GM12878 (cell line): ENCODE data around the gene SEC22C. TPM values are rescaled to one million over a fixed set of nuclear protein-coding genes. Genes with fewer than 3 reads are reported as not detected.

Experiments
- ATAC-seq: fragments of 200-7000 bp; cut with Tn5 transposase; 3 replicates; pipeline ENCODE4 v1.9.1; 2020; ENCODE audit warnings: mild to moderate bottlenecking, moderate library complexity
- BruUV-seq: library from RNA; stranded (reverse); fragments of 400-500 nt; replicated peaks from 2 replicates; lab custom pipeline; 2021; lab: Mats Ljungman, UMichigan
- CTCF ChIA-PET: fragments of 300-600 bp; sonication (Branson Sonifier 250); formaldehyde crosslinking; extraction: SDS; loops from one replicate; lab custom pipeline; 2021; ENCODE audit warnings: inconsistent platforms; lab: Yijun Ruan, JAX
- POLR2A ChIA-PET: fragments of 350-600 bp; formaldehyde crosslinking; extraction: SDS; loops from one replicate; lab custom pipeline; 2021; ENCODE audit warnings: inconsistent platforms; lab: Charles Lee
- RAD21 ChIA-PET: fragments of 300-600 bp; sonication (Branson Sonifier 250); formaldehyde crosslinking; loops from one replicate; lab custom pipeline; 2023; ENCODE audit warnings: antibody characterized with exemption; ENCODE audit not compliant: unreplicated experiment; lab: Charles Lee
- SMC1A ChIA-PET: fragments of 300-600 bp; sonication (Branson Sonifier 250); formaldehyde crosslinking; loops from one replicate; lab custom pipeline; 2023; ENCODE audit not compliant: unreplicated experiment, uncharacterized antibody; lab: Charles Lee
- DNase-seq: peaks from one replicate; pipeline ENCODE4 v3.0.0-alpha.2; 2011; ENCODE audit warnings: low read depth, low spot score
- FAIRE-seq: peaks from 3 replicates; lab custom pipeline; 2011; peaks lifted over from hg19 to GRCh38; lab: Jason Lieb, UNC
- H2AFZ ChIP-seq: 2 replicates; pipeline ENCODE4 v1.6.0; 2011; ENCODE audit warnings: low read depth, low read length, control low read depth; ENCODE audit not compliant: control insufficient read depth
- H3K27ac ChIP-seq: 2 replicates; pipeline ENCODE4 v1.5.1; 2011; ENCODE audit warnings: control low read depth; ENCODE audit not compliant: control insufficient read depth, insufficient read depth
- H3K27me3 ChIP-seq, 2 experiments: replicated peaks in 1 of 2; 2 replicates each; pipeline versions ENCODE4 v1.6.0 to v1.6.1; 2011; ENCODE audit warnings: low read length in 1 of 2; ENCODE audit not compliant: control insufficient read depth in 2 of 2, insufficient read depth in 2 of 2
- H3K36me3 ChIP-seq, 2 experiments: 2 replicates each; pipeline ENCODE4 v1.5.1; 2011; ENCODE audit warnings: low read length in 1 of 2; ENCODE audit not compliant: control insufficient read depth in 2 of 2, insufficient read depth in 2 of 2
- H3K4me1 ChIP-seq: 2 replicates; pipeline ENCODE4 v1.6.1; 2011; ENCODE audit warnings: mild to moderate bottlenecking, low read length, moderate library complexity, mixed read lengths; ENCODE audit not compliant: control insufficient read depth, insufficient read depth
- H3K4me2 ChIP-seq: 2 replicates; pipeline ENCODE4 v1.6.0; 2011; ENCODE audit warnings: control low read depth; ENCODE audit not compliant: control insufficient read depth, insufficient read depth
- H3K4me3 ChIP-seq: fragments of 200-600 bp; sonication (generic); 2 replicates; pipeline ENCODE4 v1.5.1; 2016
- H3K79me2 ChIP-seq: 2 replicates; pipeline ENCODE4 v1.6.0; 2011; ENCODE audit warnings: low read length; ENCODE audit not compliant: control insufficient read depth, insufficient read depth
- H3K9ac ChIP-seq: 2 replicates; pipeline ENCODE4 v1.8.0; 2011; ENCODE audit warnings: low read length, control low read depth, mixed read lengths; ENCODE audit not compliant: control insufficient read depth, insufficient read depth
- H3K9me3 ChIP-seq: replicated peaks from 3 replicates; pipeline ENCODE4 v1.5.1; 2011; ENCODE audit warnings: mild to moderate bottlenecking, low read length; ENCODE audit not compliant: control insufficient read depth, insufficient read depth
- H4K20me1 ChIP-seq: 2 replicates; pipeline ENCODE4 v1.6.0; 2011; ENCODE audit not compliant: control insufficient read depth, insufficient read depth
- E2F8 ChIP-seq: fragments of 450-650 bp; IDR thresholded peaks from 2 replicates; pipeline ENCODE4 v1.6.1; 2018; ENCODE audit warnings: mild to moderate bottlenecking, low read depth, moderate library complexity; ENCODE audit not compliant: partially characterized antibody
- E4F1 ChIP-seq: fragments of 450-650 bp; IDR thresholded peaks from 2 replicates; pipeline ENCODE4 v1.6.1; 2018; ENCODE audit warnings: borderline replicate concordance, mild to moderate bottlenecking; ENCODE audit not compliant: partially characterized antibody
- HDAC2 ChIP-seq: fragments of 200-600 bp; sonication (generic); IDR thresholded peaks from 2 replicates; pipeline ENCODE4 v1.6.1; 2017
- PKNOX1 ChIP-seq: fragments of 450-650 bp; IDR thresholded peaks from 2 replicates; pipeline ENCODE4 v1.6.1; 2016; ENCODE audit warnings: mild to moderate bottlenecking
- SMAD1 ChIP-seq: fragments of 450-650 bp; IDR thresholded peaks from 2 replicates; pipeline ENCODE4 v1.6.1; 2018; ENCODE audit warnings: mild to moderate bottlenecking, low read depth; ENCODE audit not compliant: partially characterized antibody
- SMARCA5 ChIP-seq: fragments of 450-650 bp; IDR thresholded peaks from 2 replicates; pipeline ENCODE4 v1.6.1; 2017; ENCODE audit warnings: mild to moderate bottlenecking
- TARDBP ChIP-seq: IDR thresholded peaks from 2 replicates; pipeline ENCODE4 v1.6.1; 2016; ENCODE audit warnings: borderline replicate concordance
- ZNF274 ChIP-seq: IDR thresholded peaks from one replicate; pipeline ENCODE4 v1.8.0; 2011; ENCODE audit not compliant: insufficient read length, insufficient read depth
- ZNF592 ChIP-seq: fragments of 450-650 bp; IDR thresholded peaks from 2 replicates; pipeline ENCODE4 v1.6.1; 2017; ENCODE audit warnings: mild to moderate bottlenecking, moderate library complexity
- WGBS: methylation state at CpG from one replicate; pipeline ENCODE4 v1.1.6; 2016; ENCODE audit warnings: low lambda C conversion rate; ENCODE audit not compliant: insufficient replicate concordance, insufficient coverage; ENCODE audit errors: missing lambda C conversion rate; 5-methylcytosine and 5-hydroxymethylcytosine counted together
- in situ Hi-C: fragments of 300-500 bp; cut with MboI; formaldehyde crosslinking; loops from 9 replicates; pipeline ENCODE4 v1.14.3; 2018; ENCODE audit warnings: mixed read lengths
- intact Hi-C: fragments of 100-400 bp; cut with micrococcal nuclease; formaldehyde crosslinking; loops from one replicate; pipeline ENCODE4 v1.14.2; 2022; ENCODE audit not compliant: unreplicated experiment
- polyA plus RNA-seq, 11 experiments: library from polyadenylated mRNA; depleted of rRNA in 4 of 11; unstranded in 6 of 11; stranded (reverse) in 5 of 11; fragments of >200 nt; fragmentation: Nextera tagmentation in 4 of 11; fragmentation: Illumina TruSeq in 1 of 11; extraction: Ambion mirVana in 4 of 11; extraction: Trizol in 1 of 11; gene quantifications; 1 replicate in 1 of 11; 2 replicates in 10 of 11; pipeline versions ENCODE4 v1.2.1 to v1.2.3, GENCODE V29; 2011 to 2016; ENCODE audit warnings: inconsistent platforms in 2 of 11, missing spikeins in 2 of 11, low read depth in 1 of 11
- total RNA-seq, 4 experiments: library from RNA; depleted of rRNA in 3 of 4; stranded (reverse); fragments of >200 nt in 3 of 4; fragmentation: Illumina TruSeq in 1 of 4; extraction: Trizol in 1 of 4; gene quantifications; 2 replicates each; pipeline versions ENCODE4 v1.2.1 to v1.2.3, GENCODE V29; 2013 to 2021

The SEC22C gene
- total and polyA plus RNA-seq, 10 of the 15 experiments (the other 5 are each of a cell fraction or from before 2014, with no cell fraction given): 15.6 to 47.0 (median 39.1) TPM

- H3K4me1 ChIP-seq: no peaks in the 10 kb centered on the region
- no peak overlapping the region for H3K27ac ChIP-seq
- CTCF ChIA-PET: interaction anchor here (0.9 kb wide), 1 partner anchor 60 kb away, joined by 3 read pairs; no protein-coding TSS in a partner anchor
- no peak for DNase-seq
- WGBS: 72% methylated on average over 4 of the region's 4 CpGs
- intact Hi-C loops: no loop called here
- SMC1A ChIA-PET: no interaction called here
- no peak overlapping the region for H2AFZ ChIP-seq
- no peak overlapping the region for H3K9ac ChIP-seq
- no peaks in the 10 kb centered on the region for H3K36me3 ChIP-seq
- no peaks in the 10 kb centered on the region for H3K9me3 ChIP-seq
- in situ Hi-C loops: no loop called here
- BruUV-seq: no TSS peak
- RAD21 ChIA-PET: no interaction called here
- POLR2A ChIA-PET: no interaction called here
- no peak overlapping the region for H3K4me3 ChIP-seq
- FAIRE-seq: no peak
- no peak for ATAC-seq
- H3K79me2 ChIP-seq: no peaks in the 10 kb centered on the region
- H4K20me1 ChIP-seq: no peaks in the 10 kb centered on the region
- TF ChIP-seq E2F8 (no peak), ZNF274 (no peak), ZNF592 (no peak), SMAD1 (no peak), SMARCA5 (no peak), HDAC2 (no peak), PKNOX1 (no peak), E4F1 (no peak), TARDBP (no peak)
- no peaks in the 10 kb centered on the region for H3K27me3 ChIP-seq
- no peak overlapping the region for H3K4me2 ChIP-seq
Measured at GRCh38 chr3:42520906-42521305, 60.9 kb downstream of the SEC22C start.
